Activated gamma-delta T cell (primary cell): ENCODE results near the gene TRIM66.

ENCODE experiments used
- DNase-seq: peaks from one replicate; lab custom pipeline; 2025; lab: John Stamatoyannopoulos, UW
- total RNA-seq, 2 donors: gene quantifications; one replicate each; lab custom pipeline; 2026; lab: John Stamatoyannopoulos, UW

The TRIM66 gene, protein sequence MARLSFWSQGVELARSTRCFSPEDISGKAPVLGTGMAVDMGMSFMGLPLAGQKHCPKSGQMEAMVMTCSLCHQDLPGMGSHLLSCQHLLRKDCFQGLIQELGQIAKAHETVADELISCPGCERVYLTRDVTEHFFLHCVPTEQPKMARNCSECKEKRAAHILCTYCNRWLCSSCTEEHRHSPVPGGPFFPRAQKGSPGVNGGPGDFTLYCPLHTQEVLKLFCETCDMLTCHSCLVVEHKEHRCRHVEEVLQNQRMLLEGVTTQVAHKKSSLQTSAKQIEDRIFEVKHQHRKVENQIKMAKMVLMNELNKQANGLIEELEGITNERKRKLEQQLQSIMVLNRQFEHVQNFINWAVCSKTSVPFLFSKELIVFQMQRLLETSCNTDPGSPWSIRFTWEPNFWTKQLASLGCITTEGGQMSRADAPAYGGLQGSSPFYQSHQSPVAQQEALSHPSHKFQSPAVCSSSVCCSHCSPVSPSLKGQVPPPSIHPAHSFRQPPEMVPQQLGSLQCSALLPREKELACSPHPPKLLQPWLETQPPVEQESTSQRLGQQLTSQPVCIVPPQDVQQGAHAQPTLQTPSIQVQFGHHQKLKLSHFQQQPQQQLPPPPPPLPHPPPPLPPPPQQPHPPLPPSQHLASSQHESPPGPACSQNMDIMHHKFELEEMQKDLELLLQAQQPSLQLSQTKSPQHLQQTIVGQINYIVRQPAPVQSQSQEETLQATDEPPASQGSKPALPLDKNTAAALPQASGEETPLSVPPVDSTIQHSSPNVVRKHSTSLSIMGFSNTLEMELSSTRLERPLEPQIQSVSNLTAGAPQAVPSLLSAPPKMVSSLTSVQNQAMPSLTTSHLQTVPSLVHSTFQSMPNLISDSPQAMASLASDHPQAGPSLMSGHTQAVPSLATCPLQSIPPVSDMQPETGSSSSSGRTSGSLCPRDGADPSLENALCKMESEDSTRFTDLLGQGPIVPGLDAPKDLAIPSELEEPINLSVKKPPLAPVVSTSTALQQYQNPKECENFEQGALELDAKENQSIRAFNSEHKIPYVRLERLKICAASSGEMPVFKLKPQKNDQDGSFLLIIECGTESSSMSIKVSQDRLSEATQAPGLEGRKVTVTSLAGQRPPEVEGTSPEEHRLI (N-terminal part only)
- 29.8 to 44.7 reads per million in 2 donors for total RNA-seq

DNA sequence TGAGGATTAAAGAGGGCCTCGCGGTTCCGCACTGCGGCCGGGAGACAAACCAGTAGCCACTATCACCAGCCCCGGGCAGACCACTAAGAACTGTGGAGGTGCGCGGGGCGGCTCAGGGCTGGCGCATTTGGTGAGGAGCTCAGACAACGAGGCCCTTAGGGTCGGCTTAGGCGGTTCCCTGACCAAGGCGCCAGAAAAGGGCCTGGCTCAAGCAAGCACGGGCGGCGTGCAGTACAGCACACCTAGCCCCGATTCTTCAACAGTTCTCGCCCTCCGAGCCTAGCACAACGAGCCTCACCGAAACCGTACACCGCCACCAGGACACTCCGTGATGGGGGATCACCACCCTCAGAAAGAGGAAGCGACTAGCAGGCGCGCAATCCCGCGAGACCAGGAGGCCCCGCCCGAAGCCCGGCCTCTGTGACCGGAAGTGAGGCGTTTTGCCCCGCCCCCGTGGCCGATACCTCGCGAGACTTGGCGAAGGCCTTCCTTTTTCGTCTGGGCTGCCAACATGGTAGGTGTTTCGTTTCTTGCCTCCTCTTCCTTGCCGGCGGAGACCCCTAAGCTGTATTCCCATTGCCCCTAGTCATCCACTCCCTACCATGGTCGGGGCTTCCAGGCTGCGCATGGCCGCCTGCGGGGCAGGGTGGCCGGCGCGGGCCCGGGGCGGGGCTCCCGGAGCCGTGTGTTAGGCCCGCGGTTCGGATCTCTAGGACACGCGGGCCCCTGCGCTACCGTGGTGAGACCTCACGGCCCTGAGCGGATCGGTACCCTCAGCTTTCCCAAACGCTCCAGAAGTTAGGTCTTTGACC, at the start of gene TRIM66, which contains the start of gene RPL27A:
TRIM66 (minus strand) TSS at position 363 of the 812 bp plus-strand sequence. CDS start 10,391 bp downstream, outside the sequence.
RPL27A (plus strand) TSS at position 490 of the 812 bp plus-strand sequence; CDS start at position 512, 22 bp downstream.
- DNase-seq = peak; percentile 96

GRCh38 chr11:8731647-8732323, 49.3 kb upstream of the TRIM66 start:
- no peak for DNase-seq

GRCh38 chr11:8730697-8731020, 48.2 kb upstream of the TRIM66 start:
- no peak for DNase-seq

GRCh38 chr11:8729837-8730696, 47.6 kb upstream of the TRIM66 start:
- no peak for DNase-seq

DNA sequence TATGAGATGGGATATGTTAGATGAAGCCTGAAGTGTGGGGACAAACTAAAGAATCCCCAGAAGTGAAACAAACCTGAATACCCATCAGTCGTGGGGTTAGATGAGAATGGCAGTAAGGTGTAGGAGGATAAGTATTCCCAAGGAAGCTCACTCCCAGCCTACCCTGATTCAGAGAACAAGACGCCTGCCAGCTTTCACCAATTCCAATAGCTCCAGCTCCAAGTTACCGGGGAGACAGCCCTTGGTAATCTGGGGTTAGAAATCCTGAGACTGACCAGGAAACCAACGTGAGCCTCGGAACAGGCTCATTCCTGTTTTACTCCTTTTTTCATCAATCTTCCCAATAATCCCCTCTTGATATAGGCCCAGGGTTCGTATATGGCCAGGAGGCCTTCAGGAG, 46.6 kb upstream of the TRIM66 start:
- no peak for DNase-seq

GRCh38 chr11:8728563-8728962, 46.1 kb upstream of the TRIM66 start:
- DNase-seq = no peak

GRCh38 chr11:8726395-8726794, 43.9 kb upstream of the TRIM66 start:
- DNase-seq = no peak

- DNase-seq = no peak
These were observed 42.2 kb upstream of the TRIM66 start for GRCh38 chr11:8724682-8725081.

DNA sequence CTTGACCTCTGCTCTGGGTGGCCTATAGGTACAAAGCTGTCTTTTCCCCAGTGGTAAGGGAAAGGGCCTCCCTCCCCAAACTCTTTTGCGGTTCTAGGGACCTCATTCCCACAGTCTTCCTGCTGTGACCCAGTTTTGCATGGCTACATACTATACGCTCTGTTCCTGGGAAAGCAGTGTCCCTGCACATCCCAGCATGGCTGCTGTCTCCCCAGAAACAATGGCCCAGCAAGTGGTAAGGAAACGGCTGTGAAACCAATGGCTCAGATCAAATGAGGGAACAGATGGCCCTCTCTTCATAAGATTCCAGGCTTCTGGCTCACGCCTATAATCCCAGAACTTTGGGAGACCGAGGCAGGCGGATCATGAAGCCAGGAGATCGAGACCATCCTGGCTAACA, 41.2 kb upstream of the TRIM66 start:
- no peak for DNase-seq

DNA sequence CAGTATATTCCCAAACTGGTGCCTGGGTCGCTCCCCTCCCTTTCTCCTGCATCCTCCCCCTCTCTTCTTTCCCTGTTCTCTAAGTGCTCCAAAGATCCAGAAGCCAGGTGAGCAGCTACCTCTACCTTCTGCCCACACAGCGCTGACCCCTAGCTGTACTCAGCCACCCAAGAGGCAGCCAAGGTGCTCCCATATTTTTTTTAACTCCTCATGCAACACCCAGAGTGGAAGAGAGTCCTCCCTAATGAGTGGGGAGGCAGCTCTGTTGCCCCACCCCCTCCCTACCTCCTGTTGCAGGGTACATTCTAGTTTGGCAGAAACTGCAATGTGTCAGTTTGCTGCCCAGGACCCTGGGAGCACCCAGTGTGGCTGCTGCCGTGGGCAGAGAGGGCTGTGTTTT, 40.3 kb upstream of the TRIM66 start:
- no peak for DNase-seq

- DNase-seq = no peak
These were observed 39.4 kb upstream of the TRIM66 start for GRCh38 chr11:8721609-8722500.

GRCh38 chr11:8720868-8721608, 38.6 kb upstream of the TRIM66 start:
- DNase-seq = no peak

- no peak for DNase-seq
These were observed 37.9 kb upstream of the TRIM66 start for GRCh38 chr11:8720352-8720751.

DNA sequence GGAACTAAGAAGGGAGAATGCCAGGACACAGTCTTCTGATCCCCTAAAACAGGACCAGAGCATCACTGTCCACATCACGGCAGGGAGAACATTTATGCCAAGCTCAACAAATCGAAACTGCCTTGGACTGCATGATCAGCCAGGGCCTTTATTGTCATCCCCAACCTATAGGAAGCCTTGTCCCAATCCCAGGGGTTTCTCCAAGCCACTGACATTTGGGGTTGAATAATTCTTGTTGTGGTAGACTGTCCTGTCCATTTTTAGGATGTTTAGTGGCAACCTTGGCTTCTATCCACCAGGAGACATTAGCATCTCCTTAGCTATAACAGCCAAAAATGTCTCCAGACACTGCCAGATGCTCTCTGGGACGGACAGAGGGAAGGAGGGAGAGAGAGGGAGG, 37.3 kb upstream of the TRIM66 start:
- DNase-seq = no peak

GRCh38 chr11:8719211-8719649, 36.8 kb upstream of the TRIM66 start:
- no peak for DNase-seq

DNA sequence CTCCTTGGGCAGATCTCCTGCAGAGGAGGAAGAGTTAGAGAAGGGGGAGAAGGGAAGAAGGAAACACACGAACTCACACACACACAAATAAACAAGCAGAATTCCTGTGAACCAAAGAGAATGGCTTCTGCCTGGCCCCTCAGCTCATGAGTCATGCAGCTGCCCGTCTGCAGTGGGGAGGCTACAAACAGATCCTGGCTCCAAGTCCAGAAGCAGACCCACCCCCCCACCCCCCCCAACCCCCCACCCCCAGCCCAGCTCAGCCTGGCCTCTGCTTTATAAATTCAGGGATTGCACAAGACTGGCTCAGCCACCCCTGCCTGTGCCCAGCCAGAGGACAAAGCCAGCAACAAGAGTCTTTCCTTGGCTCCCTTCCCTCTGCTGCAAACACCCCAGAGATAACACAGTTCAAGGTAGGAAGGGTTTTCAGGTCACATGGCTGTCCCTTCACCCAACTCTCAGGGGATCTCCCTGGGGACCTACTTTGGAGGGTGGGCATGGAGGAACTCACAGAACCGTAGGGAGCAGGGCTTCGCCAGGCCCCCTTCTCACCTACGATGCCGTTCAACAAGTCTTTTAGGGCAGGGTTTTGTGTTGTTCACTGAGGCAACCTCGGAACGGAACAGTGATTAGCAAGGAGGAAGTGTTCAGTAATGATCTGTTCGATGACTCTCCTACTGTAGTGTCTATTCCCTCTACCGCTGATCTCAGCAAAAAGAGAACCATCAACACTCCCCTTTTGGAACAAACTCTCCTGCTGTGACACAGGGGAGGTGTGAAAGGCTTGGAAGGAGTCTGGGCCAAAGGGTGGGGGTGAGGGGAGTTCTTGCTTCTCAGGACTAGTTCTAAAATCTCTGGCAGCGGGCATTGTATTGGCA, 35.6 kb upstream of the TRIM66 start:
- no peak for DNase-seq

DNA sequence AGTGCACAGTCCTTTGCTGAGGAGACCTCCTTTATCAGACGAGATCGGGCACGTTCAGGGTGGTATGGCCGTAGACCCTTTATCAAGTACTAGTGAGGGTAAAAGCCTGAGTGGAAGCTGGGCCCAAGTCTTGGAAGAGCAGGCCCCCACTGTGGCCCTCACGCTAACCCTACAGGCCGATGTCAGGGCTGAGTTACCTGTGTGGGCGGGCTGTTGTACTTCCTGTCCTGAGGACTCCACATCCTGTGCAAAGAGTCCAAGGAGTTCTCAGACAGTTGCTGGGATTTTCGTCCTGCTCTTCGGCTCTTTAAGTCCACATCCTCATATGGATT, 35.0 kb upstream of the TRIM66 start:
- DNase-seq = no peak
